GM23338 (cell line): ENCODE measurements around the gene TIE1. TPM values are rescaled to one million over a fixed set of nuclear protein-coding genes. Genes with fewer than 3 reads are reported as not detected.

Experiments
- ATAC-seq: fragments of 200-7000 bp; cut with Tn5 transposase; 3 replicates; pipeline ENCODE4 v1.9.1; 2020
- DNase-seq: peaks from one replicate; pipeline ENCODE4 v3.0.0-alpha.2; 2015; ENCODE audit warnings: low spot score
- H2AFZ ChIP-seq: fragments of 200-600 bp; sonication (generic); 2 replicates; pipeline ENCODE4 v1.8.0; 2016; ENCODE audit warnings: antibody characterized with exemption, mild to moderate bottlenecking, moderate library complexity
- H3F3A ChIP-seq: fragments of 200-600 bp; sonication (generic); replicated peaks from 2 replicates; pipeline ENCODE4 v1.8.0; 2017; ENCODE audit warnings: antibody characterized with exemption, mixed run types, low read depth
- H3K27ac ChIP-seq: fragments of 200-600 bp; sonication (generic); 2 replicates; pipeline ENCODE4 v1.6.1; 2016; ENCODE audit warnings: low read depth
- H3K27me3 ChIP-seq: fragments of 200-600 bp; sonication (generic); 2 replicates; pipeline ENCODE4 v1.8.0; 2016; ENCODE audit warnings: mild to moderate bottlenecking, mixed run types, moderate library complexity; ENCODE audit not compliant: insufficient read depth
- H3K36me3 ChIP-seq: fragments of 200-600 bp; sonication (generic); 2 replicates; pipeline ENCODE4 v1.8.0; 2016; ENCODE audit warnings: mild to moderate bottlenecking; ENCODE audit not compliant: insufficient read depth
- H3K4me1 ChIP-seq: fragments of 200-600 bp; sonication (generic); 2 replicates; pipeline ENCODE4 v1.8.0; 2016; ENCODE audit warnings: mild to moderate bottlenecking, moderate library complexity; ENCODE audit not compliant: insufficient read depth
- H3K4me2 ChIP-seq: fragments of 200-600 bp; sonication (generic); 2 replicates; pipeline ENCODE4 v1.7.1; 2017; ENCODE audit warnings: mixed run types
- H3K4me3 ChIP-seq: fragments of 200-600 bp; sonication (generic); 2 replicates; pipeline ENCODE4 v1.6.1; 2016; ENCODE audit warnings: mixed run types
- H3K79me2 ChIP-seq: fragments of 200-600 bp; sonication (generic); replicated peaks from 2 replicates; pipeline ENCODE4 v1.8.0; 2017; ENCODE audit warnings: mild to moderate bottlenecking; ENCODE audit not compliant: insufficient read depth
- H3K9me2 ChIP-seq: fragments of 200-600 bp; sonication (generic); 2 replicates; pipeline ENCODE4 v1.8.0; 2017; ENCODE audit not compliant: insufficient read depth
- H4K20me1 ChIP-seq: fragments of 200-600 bp; sonication (generic); replicated peaks from 2 replicates; pipeline ENCODE4 v1.8.0; 2017; ENCODE audit warnings: mild to moderate bottlenecking; ENCODE audit not compliant: insufficient read depth
- H3K27ac Mint-ChIP-seq: 2 replicates; pipeline ENCODE4 v1.8.0; 2020; ENCODE audit warnings: inconsistent platforms, mild to moderate bottlenecking, moderate library complexity, mixed read lengths
- H3K27me3 Mint-ChIP-seq: 3 replicates; pipeline ENCODE4 v1.8.0; 2022; ENCODE audit warnings: low read depth, mild to moderate bottlenecking, moderate library complexity, mixed read lengths, inconsistent platforms; ENCODE audit not compliant: insufficient read depth, poor library complexity
- H3K36me3 Mint-ChIP-seq: 3 replicates; pipeline ENCODE4 v1.8.0; 2021; ENCODE audit warnings: low read depth, mild to moderate bottlenecking, inconsistent platforms, moderate library complexity, mixed read lengths
- H3K4me1 Mint-ChIP-seq: 3 replicates; pipeline ENCODE4 v1.8.0; 2020; ENCODE audit warnings: mild to moderate bottlenecking, inconsistent platforms, mixed read lengths
- H3K4me3 Mint-ChIP-seq: 3 replicates; pipeline ENCODE4 v1.8.0; 2021; ENCODE audit warnings: moderate library complexity, mild to moderate bottlenecking, inconsistent platforms, mixed read lengths
- H3K9me3 Mint-ChIP-seq: 3 replicates; pipeline ENCODE4 v1.8.0; 2020; ENCODE audit warnings: moderate library complexity, mild to moderate bottlenecking, inconsistent platforms, mixed read lengths
- CREB1 ChIP-seq: fragments of 250-450 bp; sonication (Bioruptor Pico); IDR thresholded peaks from 2 replicates; pipeline ENCODE4 v1.5.0; 2020; ENCODE audit warnings: low read depth, mild to moderate bottlenecking, moderate library complexity
- EZH2phosphoT487 ChIP-seq: fragments of 200-600 bp; sonication (generic); IDR thresholded peaks from one replicate; pipeline ENCODE4 v1.8.1; 2018; ENCODE audit warnings: antibody characterized with exemption; ENCODE audit not compliant: unreplicated experiment
- JUNB ChIP-seq: IDR thresholded peaks from one replicate; pipeline ENCODE4 v1.6.1; 2016; ENCODE audit warnings: antibody characterized with exemption; ENCODE audit not compliant: unreplicated experiment
- NANOG ChIP-seq: IDR thresholded peaks from 2 replicates; pipeline ENCODE4 v1.6.1; 2016; ENCODE audit warnings: antibody characterized with exemption, borderline replicate concordance
- POLR2AphosphoS5 ChIP-seq: IDR thresholded peaks from 2 replicates; pipeline ENCODE4 v1.6.1; 2016; ENCODE audit warnings: antibody characterized with exemption, low read depth
- STAT1 ChIP-seq: IDR thresholded peaks from one replicate; pipeline ENCODE4 v1.6.1; 2016; ENCODE audit warnings: antibody characterized with exemption; ENCODE audit not compliant: unreplicated experiment
- polyA plus RNA-seq: library from polyadenylated mRNA; unstranded; fragments of >200 nt; fragmentation: Nextera tagmentation; extraction: Ambion mirVana; gene quantifications from 2 replicates; pipeline ENCODE4 v1.2.1, GENCODE V29; 2016
- total RNA-seq: library from RNA; depleted of rRNA; stranded (reverse); fragments of >200 nt; shearing (Covaris generic); gene quantifications from 2 replicates; pipeline ENCODE4 v1.2.3, GENCODE V29; 2014
- TF ChIP-seq, protein P1 (sequence below), 2 experiments: fragments of 200-600 bp in 1 of 2; sonication (generic) in 1 of 2; conservative IDR thresholded peaks; 2 replicates each; pipeline versions ENCODE4 v1.5.1 to v1.6.1; 2016 to 2017; ENCODE audit warnings: antibody characterized with exemption in 2 of 2, low read depth in 2 of 2, mild to moderate bottlenecking in 2 of 2, moderate library complexity in 1 of 2
- TF ChIP-seq, protein P2 (sequence below): fragments of 250-450 bp; sonication (Bioruptor Pico); IDR thresholded peaks from 2 replicates; pipeline ENCODE4 v1.5.0; 2020; ENCODE audit warnings: mild to moderate bottlenecking, moderate library complexity

TIE1 gene
- total and polyA plus RNA-seq, 2 experiments from 2014 or later = 0.37 to 2.3 TPM

DNA sequence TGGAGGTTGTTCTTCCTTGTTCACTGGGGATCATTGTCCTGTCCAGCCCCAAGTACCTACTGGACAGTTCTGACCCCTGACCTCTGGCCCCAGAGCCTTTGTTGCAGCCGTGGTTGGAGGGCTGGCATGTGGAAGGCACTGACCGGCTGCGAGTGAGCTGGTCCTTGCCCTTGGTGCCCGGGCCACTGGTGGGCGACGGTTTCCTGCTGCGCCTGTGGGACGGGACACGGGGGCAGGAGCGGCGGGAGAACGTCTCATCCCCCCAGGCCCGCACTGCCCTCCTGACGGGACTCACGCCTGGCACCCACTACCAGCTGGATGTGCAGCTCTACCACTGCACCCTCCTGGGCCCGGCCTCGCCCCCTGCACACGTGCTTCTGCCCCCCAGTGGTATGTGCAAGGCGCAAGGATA, 11.4 kb downstream of the TIE1 start:
- Histone ChIP-seq H4K20me1 (no peaks in the 10 kb centered on the region), H3K9me2 (no peaks in the 10 kb centered on the region), H3F3A (no peaks in the 10 kb centered on the region), H3K36me3 (no peaks in the 10 kb centered on the region), H3K4me2 (no peak overlapping the region), H3K4me3 (no peak overlapping the region), H3K79me2 (no peaks in the 10 kb centered on the region), H3K4me1 (no peaks in the 10 kb centered on the region), H2AFZ (no peak overlapping the region), H3K27me3 (no peaks in the 10 kb centered on the region), H3K27ac (no peak overlapping the region)
- ATAC-seq (no peak), DNase-seq (no peak)
- no peaks in the 10 kb centered on the region for H3K4me1 Mint-ChIP-seq
- peaks cover 6% of the 10 kb centered on the region for H3K27me3 Mint-ChIP-seq
- no peak overlapping the region for H3K4me3 Mint-ChIP-seq
- H3K9me3 Mint-ChIP-seq = no peaks in the 10 kb centered on the region
- no peak overlapping the region for H3K27ac Mint-ChIP-seq
- TF ChIP-seq, protein P1, sequence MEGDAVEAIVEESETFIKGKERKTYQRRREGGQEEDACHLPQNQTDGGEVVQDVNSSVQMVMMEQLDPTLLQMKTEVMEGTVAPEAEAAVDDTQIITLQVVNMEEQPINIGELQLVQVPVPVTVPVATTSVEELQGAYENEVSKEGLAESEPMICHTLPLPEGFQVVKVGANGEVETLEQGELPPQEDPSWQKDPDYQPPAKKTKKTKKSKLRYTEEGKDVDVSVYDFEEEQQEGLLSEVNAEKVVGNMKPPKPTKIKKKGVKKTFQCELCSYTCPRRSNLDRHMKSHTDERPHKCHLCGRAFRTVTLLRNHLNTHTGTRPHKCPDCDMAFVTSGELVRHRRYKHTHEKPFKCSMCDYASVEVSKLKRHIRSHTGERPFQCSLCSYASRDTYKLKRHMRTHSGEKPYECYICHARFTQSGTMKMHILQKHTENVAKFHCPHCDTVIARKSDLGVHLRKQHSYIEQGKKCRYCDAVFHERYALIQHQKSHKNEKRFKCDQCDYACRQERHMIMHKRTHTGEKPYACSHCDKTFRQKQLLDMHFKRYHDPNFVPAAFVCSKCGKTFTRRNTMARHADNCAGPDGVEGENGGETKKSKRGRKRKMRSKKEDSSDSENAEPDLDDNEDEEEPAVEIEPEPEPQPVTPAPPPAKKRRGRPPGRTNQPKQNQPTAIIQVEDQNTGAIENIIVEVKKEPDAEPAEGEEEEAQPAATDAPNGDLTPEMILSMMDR (conservative IDR thresholded peaks at IDR 0.05; ENCODE audit: low read depth in 2 of 2) = peak in 1 of 2 experiments; percentile 33; a peak in 2 of 4 replicates
- TF ChIP-seq EZH2phosphoT487 (no peak), NANOG (no peak)
- H3K36me3 Mint-ChIP-seq = no peaks in the 10 kb centered on the region

DNA sequence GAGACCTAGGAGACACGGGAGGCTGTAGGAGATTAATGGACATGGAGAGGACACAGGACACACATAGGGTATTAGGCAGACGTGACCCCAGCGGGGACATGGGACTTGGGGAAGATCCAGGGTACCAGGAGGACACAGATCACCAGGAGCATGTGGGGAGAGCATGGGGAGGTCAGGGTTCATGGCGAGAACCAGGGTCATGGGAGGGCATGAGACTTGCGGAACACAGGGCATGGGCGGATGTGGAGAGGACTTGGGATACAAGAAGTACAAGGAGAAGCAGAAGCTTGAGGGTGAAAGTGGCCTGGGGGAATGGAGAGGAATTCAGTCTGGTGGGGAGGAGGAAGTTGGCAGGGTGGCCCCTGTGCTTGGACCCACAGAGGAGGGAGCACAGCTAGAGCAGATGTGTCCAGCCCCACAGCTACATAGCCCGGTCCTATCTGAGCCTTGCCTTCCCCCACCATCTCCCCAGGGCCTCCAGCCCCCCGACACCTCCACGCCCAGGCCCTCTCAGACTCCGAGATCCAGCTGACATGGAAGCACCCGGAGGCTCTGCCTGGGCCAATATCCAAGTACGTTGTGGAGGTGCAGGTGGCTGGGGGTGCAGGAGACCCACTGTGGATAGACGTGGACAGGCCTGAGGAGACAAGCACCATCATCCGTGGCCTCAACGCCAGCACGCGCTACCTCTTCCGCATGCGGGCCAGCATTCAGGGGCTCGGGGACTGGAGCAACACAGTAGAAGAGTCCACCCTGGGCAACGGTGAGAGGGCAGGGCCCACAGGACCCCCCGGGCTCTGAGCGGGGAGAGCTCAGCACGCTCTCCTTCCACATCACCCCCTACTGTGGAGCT, 12.1 kb downstream of the TIE1 start:
- no peak overlapping the region for H3K4me3 ChIP-seq
- H3K4me1 ChIP-seq = no peaks in the 10 kb centered on the region
- H3K79me2 ChIP-seq = no peaks in the 10 kb centered on the region
- H3F3A ChIP-seq = no peaks in the 10 kb centered on the region
- no peaks in the 10 kb centered on the region for H3K36me3 Mint-ChIP-seq
- no peak overlapping the region for H3K27ac ChIP-seq
- ATAC-seq = no peak
- H3K4me3 Mint-ChIP-seq = no peak overlapping the region
- peaks cover 9% of the 10 kb centered on the region for H3K27me3 Mint-ChIP-seq
- H3K9me3 Mint-ChIP-seq = no peaks in the 10 kb centered on the region
- H3K9me2 ChIP-seq = no peaks in the 10 kb centered on the region
- H4K20me1 ChIP-seq = no peaks in the 10 kb centered on the region
- DNase-seq = no peak
- no peaks in the 10 kb centered on the region for H3K36me3 ChIP-seq
- no peak overlapping the region for H3K4me2 ChIP-seq
- TF ChIP-seq POLR2AphosphoS5 (no peak), EZH2phosphoT487 (no peak), STAT1 (no peak), CREB1 (CRISPR knock-in tag) (no peak), JUNB (no peak)
- TF ChIP-seq, protein P2, sequence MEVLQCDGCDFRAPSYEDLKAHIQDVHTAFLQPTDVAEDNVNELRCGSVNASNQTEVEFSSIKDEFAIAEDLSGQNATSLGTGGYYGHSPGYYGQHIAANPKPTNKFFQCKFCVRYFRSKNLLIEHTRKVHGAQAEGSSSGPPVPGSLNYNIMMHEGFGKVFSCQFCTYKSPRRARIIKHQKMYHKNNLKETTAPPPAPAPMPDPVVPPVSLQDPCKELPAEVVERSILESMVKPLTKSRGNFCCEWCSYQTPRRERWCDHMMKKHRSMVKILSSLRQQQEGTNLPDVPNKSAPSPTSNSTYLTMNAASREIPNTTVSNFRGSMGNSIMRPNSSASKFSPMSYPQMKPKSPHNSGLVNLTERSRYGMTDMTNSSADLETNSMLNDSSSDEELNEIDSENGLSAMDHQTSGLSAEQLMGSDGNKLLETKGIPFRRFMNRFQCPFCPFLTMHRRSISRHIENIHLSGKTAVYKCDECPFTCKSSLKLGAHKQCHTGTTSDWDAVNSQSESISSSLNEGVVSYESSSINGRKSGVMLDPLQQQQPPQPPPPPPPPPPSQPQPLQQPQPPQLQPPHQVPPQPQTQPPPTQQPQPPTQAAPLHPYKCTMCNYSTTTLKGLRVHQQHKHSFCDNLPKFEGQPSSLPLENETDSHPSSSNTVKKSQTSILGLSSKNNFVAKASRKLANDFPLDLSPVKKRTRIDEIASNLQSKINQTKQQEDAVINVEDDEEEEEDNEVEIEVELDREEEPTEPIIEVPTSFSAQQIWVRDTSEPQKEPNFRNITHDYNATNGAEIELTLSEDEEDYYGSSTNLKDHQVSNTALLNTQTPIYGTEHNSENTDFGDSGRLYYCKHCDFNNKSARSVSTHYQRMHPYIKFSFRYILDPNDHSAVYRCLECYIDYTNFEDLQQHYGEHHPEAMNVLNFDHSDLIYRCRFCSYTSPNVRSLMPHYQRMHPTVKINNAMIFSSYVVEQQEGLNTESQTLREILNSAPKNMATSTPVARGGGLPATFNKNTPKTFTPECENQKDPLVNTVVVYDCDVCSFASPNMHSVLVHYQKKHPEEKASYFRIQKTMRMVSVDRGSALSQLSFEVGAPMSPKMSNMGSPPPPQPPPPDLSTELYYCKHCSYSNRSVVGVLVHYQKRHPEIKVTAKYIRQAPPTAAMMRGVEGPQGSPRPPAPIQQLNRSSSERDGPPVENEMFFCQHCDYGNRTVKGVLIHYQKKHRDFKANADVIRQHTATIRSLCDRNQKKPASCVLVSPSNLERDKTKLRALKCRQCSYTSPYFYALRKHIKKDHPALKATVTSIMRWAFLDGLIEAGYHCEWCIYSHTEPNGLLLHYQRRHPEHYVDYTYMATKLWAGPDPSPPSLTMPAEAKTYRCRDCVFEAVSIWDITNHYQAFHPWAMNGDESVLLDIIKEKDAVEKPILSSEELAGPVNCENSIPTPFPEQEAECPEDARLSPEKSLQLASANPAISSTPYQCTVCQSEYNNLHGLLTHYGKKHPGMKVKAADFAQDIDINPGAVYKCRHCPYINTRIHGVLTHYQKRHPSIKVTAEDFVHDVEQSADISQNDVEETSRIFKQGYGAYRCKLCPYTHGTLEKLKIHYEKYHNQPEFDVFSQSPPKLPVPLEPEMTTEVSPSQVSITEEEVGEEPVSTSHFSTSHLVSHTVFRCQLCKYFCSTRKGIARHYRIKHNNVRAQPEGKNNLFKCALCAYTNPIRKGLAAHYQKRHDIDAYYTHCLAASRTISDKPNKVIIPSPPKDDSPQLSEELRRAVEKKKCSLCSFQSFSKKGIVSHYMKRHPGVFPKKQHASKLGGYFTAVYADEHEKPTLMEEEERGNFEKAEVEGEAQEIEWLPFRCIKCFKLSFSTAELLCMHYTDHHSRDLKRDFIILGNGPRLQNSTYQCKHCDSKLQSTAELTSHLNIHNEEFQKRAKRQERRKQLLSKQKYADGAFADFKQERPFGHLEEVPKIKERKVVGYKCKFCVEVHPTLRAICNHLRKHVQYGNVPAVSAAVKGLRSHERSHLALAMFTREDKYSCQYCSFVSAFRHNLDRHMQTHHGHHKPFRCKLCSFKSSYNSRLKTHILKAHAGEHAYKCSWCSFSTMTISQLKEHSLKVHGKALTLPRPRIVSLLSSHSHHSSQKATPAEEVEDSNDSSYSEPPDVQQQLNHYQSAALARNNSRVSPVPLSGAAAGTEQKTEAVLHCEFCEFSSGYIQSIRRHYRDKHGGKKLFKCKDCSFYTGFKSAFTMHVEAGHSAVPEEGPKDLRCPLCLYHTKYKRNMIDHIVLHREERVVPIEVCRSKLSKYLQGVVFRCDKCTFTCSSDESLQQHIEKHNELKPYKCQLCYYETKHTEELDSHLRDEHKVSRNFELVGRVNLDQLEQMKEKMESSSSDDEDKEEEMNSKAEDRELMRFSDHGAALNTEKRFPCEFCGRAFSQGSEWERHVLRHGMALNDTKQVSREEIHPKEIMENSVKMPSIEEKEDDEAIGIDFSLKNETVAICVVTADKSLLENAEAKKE (CRISPR knock-in tag) = no peak
- TF ChIP-seq, protein P1 (conservative IDR thresholded peaks at IDR 0.05; ENCODE audit: low read depth in 2 of 2) = no peak
- no peak overlapping the region for H2AFZ ChIP-seq
- H3K27me3 ChIP-seq = no peaks in the 10 kb centered on the region
- H3K4me1 Mint-ChIP-seq = peaks cover 4% of the 10 kb centered on the region; the same call in 2 of the 3 replicates
- H3K27ac Mint-ChIP-seq = no peak overlapping the region; the same call in 1 of the 2 replicates
